Esophagus muscularis mucosa (tissue), 3 donors: ENCODE data around the gene UROC1.

Experiments
- EP300 ChIP-seq: sonication (generic); formaldehyde crosslinking; IDR thresholded peaks from one replicate; pipeline ENCODE4 v1.6.1; 2017; ENCODE audit warnings: antibody characterized with exemption
- TF ChIP-seq, protein P1 (sequence below), 3 experiments: fragments of 200-600 bp in 2 of 3; fragments of 450-650 bp in 1 of 3; sonication (generic) in 2 of 3; IDR thresholded peaks; one replicate each; pipeline ENCODE4 v1.5.1; 2017 to 2019; ENCODE audit warnings: antibody characterized with exemption in 3 of 3, mild to moderate bottlenecking in 2 of 3, moderate library complexity in 1 of 3

DNA sequence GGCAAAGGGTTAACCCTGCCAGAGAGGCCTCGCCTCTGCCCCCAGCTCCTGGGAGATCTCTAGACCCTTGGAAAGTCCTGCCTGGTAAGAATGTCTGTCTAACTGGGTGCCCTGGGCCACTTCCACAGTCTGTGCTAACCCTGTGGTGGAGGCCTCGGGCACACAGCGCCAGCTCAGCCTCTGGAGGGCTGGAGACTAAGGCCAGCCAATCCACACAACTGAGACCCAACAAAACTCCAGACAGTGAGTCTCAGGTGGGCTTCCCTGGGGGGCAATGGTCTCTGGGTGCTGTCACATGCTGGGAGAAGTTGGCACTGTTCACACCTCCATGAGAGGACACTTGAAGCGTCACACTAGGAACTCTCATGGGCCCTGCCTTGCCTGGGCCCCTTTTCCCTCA is 61.4 kb downstream of the UROC1 start:
- TF ChIP-seq, protein P1, sequence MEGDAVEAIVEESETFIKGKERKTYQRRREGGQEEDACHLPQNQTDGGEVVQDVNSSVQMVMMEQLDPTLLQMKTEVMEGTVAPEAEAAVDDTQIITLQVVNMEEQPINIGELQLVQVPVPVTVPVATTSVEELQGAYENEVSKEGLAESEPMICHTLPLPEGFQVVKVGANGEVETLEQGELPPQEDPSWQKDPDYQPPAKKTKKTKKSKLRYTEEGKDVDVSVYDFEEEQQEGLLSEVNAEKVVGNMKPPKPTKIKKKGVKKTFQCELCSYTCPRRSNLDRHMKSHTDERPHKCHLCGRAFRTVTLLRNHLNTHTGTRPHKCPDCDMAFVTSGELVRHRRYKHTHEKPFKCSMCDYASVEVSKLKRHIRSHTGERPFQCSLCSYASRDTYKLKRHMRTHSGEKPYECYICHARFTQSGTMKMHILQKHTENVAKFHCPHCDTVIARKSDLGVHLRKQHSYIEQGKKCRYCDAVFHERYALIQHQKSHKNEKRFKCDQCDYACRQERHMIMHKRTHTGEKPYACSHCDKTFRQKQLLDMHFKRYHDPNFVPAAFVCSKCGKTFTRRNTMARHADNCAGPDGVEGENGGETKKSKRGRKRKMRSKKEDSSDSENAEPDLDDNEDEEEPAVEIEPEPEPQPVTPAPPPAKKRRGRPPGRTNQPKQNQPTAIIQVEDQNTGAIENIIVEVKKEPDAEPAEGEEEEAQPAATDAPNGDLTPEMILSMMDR (IDR thresholded peaks at IDR 0.05), result no peak
- TF ChIP-seq EP300, result no peak
